Activated CD4-positive, alpha-beta T cell treated with anti-CD3 and anti-CD28 coated beads for 4 hours (primary cell): ENCODE data around the gene CRTC2.

Experiments used
- DNase-seq, 2 donors: peaks; one replicate each; pipeline ENCODE4 v3.0.0-alpha.2; 2020

CRTC2 gene

GRCh38 chr1:153945795-153946621, 12.4 kb downstream of the CRTC2 start:
- peak; percentile 50 to 64 for DNase-seq

GRCh38 chr1:153945131-153945794, 13.1 kb downstream of the CRTC2 start:
- peak; percentile 69 to 76 for DNase-seq

- DNase-seq = no peak
Measured at GRCh38 chr1:153944827-153945117, 13.6 kb downstream of the CRTC2 start.

GRCh38 chr1:153944005-153944826, 14.2 kb downstream of the CRTC2 start:
- no peak for DNase-seq

GRCh38 chr1:153942766-153943549, 15.5 kb downstream of the CRTC2 start:
- DNase-seq = no peak

GRCh38 chr1:153941826-153942725, 16.3 kb downstream of the CRTC2 start:
- no peak for DNase-seq

- DNase-seq = no peak
Measured at GRCh38 chr1:153940756-153941155, 17.7 kb downstream of the CRTC2 start.

- DNase-seq = no peak
Measured at GRCh38 chr1:153939476-153939875, 18.9 kb downstream of the CRTC2 start.

GRCh38 chr1:153938996-153939395, 19.4 kb downstream of the CRTC2 start:
- DNase-seq = no peak

- DNase-seq = no peak
Measured at GRCh38 chr1:153937331-153937730, 21.1 kb downstream of the CRTC2 start.

- no peak for DNase-seq
Measured at GRCh38 chr1:153936011-153936802, 22.2 kb downstream of the CRTC2 start.

GRCh38 chr1:153934746-153935145, 23.7 kb downstream of the CRTC2 start:
- DNase-seq = no peak

GRCh38 chr1:153933955-153934354, 24.5 kb downstream of the CRTC2 start:
- DNase-seq = no peak

- DNase-seq = no peak
Measured at GRCh38 chr1:153933430-153933829, 25.0 kb downstream of the CRTC2 start.

GRCh38 chr1:153932156-153933131, 26.0 kb downstream of the CRTC2 start:
- DNase-seq = no peak

- DNase-seq = no peak
Measured at GRCh38 chr1:153929981-153930948, 28.1 kb downstream of the CRTC2 start.

GRCh38 chr1:153929426-153929825, 29.0 kb downstream of the CRTC2 start:
- DNase-seq = no peak

- DNase-seq = no peak
Measured at GRCh38 chr1:153928791-153929341, 29.5 kb downstream of the CRTC2 start.
